GM20431 (cell line): Measurements from ENCODE around the gene LHFPL6.

Experiments used
- in situ Hi-C: fragments of 300-500 bp; cut with MseI, MboI; formaldehyde crosslinking; loops from one replicate; pipeline ENCODE4 v1.15.0; 2020; ENCODE audit warnings: low sequenced_read_pairs; ENCODE audit not compliant: unreplicated experiment

LHFPL6 gene

DNA sequence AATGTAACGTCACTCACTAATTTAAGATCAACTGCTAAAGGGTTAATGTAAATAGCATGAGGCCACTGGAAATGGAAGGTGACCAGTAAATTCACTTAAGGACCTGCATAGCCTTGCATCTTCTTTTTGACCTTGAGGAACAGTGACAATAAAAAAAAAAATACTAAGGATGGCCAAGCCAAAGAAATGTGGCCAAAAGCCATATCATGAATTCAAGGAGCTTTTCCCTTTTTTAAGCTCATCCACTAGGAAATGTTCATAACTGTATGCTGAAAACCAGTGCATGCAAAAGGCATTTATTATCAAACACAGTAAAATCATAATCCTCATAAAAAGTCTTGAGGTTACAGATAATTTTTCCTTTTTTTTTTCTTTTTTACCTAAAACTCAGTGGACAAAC lies 77.5 kb downstream of the LHFPL6 start:
- in situ Hi-C loops: no loop called here

DNA sequence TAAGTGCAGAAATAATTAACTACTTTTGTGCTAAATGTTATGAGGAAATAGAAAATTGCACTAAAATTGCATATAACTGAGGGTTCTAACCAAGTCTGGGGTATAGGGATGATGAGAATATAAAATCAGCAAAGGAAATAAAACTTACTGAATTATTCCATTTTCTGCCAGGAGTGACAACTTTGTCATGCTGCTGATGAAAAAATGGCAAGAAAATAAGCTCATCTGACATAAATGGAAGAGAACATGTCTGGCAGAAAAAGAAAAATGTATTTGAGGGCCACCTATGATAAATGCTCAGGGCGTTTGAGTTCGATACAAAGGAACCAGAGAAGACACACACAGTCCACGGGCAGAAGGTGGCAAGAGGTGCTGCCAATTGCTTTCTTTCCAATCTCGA lies 78.2 kb downstream of the LHFPL6 start:
- in situ Hi-C loops: no loop called here

DNA sequence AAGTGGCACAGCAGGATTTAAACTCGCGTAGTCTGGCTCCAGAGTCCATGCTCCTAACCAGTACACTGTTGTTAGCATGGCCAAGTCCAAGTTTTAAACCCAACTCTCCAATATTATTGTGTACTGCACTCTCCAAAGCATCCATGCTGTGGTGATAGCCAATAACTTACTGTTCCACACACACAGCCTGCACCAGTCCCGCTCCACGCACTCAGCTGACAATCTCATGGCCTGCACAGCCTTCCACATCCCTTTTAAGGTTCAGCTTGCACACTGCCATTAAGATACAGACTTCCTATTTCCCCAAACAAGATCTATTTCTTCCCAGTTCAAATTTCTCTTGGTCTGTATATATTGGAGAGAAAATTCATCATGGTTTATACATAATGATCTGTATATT lies 80.7 kb downstream of the LHFPL6 start:
- in situ Hi-C loops: no loop called here

DNA sequence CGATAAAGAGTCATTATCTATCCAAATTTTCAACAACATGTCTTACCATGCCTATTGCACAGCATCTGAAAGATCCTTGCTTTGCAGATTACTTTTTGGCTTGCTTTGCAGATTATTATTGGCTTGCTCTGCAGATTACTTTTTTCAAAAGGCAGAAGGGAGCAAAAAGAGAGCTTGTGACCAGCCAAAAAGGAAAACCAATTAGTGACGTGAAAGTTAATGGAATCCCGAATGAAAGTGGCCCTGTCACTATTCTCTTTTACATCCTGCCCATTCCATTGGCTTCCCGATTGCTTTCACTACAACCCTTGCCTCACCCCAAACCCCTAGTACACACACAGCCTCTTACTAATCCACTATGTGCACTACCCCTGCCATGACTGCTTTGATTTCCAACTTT lies 81.3 kb downstream of the LHFPL6 start:
- in situ Hi-C loops: no loop called here

DNA sequence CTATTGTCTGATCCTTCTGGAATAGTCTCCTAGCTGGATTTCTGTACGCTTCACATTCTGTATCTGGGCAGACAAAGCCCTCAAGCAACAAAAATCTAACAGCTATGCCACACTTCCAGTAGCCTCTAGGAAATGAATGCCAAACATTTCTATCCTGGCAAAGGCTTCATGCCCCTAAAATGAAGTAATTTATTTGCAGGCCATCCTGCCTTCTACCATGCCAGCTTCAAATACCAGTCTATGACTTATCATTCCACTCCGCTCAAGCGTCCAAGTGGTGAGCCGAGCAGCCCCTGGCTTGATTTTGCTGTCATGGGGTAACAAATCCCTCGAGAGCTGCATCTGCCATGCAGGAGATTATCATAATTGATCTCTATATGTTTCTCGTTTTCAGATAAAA lies 86.9 kb downstream of the LHFPL6 start:
- in situ Hi-C loops: no loop called here

DNA sequence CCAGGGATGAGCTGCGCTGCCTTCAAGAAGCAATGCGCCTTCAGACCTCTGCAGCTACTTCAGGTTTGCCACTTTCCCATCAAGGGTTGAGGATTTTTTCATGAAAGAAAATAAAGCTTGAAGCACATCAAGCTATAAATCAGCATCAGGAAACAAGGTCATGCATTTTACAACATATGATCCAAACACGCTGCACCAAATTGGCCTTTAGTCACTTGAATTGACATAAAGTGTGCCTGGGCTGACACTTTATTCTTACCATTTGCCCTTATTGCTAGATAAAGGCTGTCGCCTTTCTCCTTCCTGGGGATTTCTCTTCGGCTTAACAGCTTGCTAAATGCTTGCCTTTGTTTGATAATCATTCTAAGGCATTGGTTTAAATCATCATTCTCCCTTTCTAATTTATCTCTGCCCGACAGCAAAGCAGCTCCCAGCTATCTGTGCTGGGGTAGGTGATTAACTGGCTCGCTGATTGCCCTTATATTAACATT lies 87.7 kb downstream of the LHFPL6 start:
- in situ Hi-C loops: no loop called here

DNA sequence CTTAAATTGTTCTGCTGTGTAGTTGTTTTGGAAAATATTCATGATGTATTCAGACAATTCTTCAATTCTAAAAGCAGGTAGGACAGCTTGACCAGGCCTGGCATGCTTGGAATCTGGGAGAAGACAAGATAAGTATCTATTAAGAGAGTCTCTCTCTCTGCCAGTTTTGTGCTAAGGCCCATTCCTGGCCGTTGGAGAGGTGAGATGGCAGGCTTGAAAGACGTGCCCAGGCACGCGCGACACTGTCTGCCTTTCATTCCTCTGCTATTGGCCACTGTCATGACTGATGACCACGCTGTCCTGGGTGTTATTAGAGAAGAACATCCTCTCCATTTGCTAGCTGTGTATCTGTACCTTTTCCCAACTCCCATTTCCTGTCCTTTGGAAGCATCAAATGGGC lies 90.3 kb downstream of the LHFPL6 start:
- in situ Hi-C loops: no loop called here

DNA sequence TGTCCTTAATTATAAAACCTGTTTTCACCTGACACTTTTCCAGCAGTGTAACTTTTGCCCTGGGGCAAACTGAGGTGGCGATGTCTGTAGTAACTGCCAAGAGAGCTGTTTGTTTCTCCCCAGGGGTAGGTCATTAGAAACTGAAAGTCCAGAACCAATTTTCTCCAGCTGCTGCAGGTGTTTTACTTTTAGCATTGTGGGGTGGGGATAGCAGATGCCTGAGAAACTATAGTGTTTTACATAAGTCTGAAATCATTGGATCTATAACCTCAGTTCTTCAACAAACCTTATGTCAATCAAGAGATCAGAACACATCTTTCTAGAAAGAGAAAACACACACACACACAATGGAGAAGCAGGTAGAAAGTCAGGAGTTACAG lies 92.7 kb downstream of the LHFPL6 start:
- in situ Hi-C loops: no loop called here

DNA sequence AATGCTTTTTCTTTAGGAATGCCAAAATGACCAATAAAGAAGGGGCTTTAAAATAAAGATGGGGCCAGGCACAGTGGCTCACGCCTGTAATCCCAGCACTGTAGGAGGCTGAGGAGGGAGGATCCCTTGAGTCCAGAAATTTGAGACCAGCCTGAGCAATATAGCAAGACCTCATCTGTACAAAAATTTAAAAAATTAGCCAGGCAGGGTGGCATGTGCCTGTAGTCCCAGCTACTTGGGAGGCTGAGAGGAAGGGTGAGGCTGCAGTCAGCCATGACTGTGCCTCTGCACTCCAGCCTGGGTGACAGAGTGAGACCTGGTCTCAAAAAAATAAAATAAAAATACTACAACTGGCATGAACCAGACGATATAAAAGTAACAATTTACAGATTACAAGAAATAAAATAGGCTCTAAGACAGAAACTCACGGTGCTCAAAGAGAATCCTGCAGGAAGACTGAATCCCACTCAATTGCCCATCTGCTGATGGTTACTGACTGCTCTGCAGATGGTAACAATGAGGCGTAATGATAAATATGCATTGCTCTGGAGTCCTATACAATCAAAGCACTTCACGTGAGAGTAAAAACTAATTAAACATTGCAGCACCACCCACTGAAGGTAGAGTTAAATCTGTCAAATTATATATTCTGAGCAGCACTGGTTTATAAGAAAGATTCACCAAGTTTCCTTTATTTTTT lies 93.2 kb downstream of the LHFPL6 start:
- in situ Hi-C loops: no loop called here

DNA sequence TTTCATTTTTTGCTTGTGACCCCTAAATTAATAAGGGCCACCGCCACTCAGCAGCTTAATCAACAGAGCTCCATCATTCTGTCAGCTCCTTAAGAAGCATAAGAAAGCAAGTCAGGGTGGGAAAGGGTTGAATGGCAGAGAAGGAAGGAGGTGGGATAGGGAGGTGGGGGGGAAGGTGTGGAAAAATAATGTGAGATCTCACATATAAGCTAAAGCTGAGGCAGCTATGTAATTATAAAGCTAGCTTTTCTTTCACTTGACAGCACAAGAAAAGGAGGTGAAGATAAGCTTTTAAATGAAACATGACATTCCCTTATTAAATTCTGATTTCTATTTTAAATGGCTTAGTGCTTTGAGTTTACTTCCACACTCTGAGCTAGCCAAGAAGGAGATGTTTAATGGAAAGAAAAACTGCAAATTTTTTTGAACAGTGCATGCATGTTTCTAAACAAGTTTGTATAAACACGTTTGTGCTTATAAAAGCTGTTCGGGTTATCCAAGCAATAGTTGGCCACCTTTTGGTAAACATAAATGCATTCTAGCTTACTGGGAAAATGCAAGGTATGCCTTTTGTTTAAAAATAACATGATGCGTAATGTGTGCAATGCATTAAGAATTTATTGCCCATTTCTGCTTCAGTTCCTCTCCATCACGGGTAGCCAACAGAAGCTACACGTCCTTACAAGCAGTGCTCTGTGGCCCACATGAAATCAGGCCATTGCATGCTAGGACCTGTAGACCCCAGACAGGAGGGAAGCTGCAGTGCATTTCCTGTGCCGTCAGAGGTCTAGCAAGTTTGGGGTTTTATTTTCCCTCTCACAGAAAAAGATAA lies 96.2 kb downstream of the LHFPL6 start:
- in situ Hi-C loops: no loop called here

DNA sequence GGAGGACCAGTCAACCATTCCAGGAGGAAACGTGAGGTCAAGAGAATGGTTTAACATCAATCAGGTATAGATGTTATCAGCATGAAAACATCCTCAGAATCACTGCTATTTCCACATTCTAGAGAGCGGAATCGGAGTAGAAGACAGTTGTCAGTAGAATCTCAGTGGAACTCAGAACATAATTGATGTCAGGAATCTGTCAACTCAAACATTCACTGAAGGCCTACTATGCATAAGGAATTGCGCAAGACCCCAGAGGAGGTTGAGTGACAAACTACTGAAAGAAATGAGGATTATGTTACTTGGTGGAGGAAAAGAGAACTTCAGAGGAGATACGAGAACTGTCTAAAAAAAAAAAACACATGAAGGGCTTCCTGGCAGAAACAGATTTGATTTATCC lies 97.8 kb downstream of the LHFPL6 start:
- in situ Hi-C loops: no loop called here

DNA sequence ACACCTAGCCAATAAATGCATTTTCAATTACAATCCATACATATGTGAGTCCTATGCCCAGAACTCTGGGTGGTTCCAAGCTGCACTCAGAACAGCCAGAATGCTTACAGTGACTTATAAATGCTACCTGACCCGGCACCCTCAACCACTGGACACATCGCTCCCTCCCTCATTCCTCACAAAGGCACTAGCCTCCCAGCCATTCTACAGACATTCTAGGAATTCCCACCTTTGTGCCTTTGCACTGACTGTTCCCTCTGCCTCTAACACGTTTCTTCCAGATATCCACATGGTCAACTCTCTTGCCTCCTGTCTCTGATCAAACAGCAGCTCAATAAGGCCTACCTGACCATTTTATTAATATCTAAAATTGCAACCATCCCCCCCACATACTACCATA lies 99.9 kb downstream of the LHFPL6 start:
- in situ Hi-C loops: no loop called here

DNA sequence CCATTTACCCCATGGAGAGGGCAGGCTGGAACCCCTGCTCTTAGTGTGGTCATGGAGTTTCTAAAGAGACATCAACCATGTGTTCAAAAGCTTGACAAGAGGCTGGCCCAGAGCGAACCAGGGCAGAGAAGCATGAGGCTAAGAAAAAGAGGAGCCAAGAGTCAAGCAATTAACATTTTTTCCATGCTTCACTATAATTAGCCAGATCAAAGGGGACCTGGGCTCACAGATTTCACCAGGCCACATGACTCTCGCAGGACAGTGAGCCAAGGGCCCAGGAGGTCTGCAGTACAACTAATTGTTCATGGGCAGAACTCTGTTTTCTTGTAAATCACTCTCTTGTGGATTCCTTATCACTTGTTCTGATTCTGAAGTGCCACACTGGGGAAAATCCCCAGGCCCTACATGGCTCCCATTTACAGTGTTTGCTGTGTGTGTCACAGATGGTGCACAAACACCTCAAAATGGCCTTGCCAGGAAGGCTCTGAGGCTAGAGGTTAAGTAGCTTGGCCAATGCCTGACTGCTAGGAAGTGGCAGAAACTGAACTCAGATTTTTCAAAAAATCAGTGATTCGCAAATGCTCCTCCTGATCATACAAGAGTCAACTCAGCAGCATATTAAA lies 101.2 kb downstream of the LHFPL6 start:
- in situ Hi-C loops: no loop called here

DNA sequence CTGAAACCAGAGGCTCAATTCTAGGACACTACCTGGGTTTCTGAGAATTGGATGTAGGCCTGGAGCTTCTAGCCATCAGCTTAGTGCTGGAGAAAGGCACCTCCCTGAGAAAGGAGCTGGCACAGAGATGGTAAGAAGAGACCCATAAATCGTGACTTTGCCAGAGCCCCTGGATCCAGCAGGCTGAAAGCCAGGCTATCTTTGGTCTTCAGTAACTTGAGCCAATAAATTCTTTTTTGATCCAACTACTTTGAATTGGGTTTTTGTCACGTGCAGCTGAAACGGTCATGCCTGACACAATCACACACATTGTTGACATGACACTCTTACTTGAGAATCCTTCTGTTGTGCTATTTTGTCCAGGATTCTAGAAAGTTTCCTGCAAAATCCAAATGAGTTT lies 103.4 kb downstream of the LHFPL6 start:
- in situ Hi-C loops: no loop called here

DNA sequence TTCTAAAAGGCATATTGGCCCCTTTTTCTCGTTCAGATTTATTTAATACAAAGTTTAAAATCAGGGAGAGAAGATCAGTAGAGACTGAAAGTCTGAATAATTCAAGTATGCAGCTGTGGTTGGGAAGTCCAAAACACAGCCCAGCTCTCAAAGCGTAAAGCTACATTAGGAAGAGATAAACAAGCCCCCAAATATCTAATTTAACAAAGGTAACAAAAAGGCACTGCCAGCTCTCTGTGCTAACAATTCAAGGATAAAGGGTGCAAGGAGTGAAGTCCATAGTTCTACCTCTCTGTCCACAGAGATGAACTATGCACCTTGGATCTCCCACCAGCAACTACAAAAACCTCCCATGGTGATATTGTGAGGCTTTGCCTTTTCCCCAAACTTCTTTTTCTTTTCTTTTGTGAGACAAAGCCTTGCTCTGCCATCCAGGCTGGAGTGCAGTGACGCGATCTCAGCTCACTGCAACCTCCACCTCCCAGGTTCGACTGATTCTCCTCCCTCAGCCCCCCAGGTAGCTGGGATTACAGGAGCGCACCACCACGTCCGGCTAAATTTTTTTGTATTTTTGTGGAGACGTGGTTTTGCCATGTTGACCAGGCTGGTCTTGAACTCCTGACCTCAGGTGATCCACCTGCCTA lies 104.4 kb downstream of the LHFPL6 start:
- in situ Hi-C loops: no loop called here

DNA sequence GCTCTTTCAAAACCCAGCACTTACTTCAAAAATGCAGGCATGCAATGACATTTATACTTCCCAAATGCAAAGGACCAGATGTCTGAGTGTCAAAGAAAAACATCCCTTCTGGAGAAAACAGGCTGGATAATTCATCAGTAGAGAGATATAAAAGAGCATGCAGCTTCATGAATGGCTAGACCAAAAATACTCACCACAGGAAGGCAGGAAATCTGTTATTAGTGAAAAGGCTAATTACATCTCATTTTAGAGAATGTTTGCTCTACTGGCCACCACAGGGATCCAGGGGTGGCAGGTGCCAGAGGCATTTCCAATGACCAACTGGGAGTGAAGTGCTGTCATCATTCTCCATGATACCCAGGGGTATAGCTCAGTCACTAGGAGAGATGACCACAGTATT lies 106.5 kb downstream of the LHFPL6 start:
- in situ Hi-C loops: no loop called here

DNA sequence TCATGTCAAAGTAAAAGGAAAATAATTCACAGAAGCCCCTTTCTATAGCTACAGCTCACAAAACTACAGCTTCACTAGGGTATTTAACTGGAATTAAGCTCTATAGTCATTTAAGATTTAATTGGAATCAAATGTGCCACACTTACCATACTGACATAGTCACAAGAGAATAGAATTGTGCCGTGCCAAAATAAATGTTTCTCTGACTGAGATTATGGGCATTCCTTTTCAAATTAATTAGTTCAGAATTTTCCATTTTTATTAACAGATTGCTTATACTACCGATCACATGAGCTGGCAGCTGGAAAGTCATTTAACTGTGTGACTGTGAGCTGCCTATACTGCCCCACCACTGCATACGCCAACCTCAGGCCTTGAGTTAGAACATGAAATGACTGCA lies 108.4 kb downstream of the LHFPL6 start:
- in situ Hi-C loops: no loop called here

DNA sequence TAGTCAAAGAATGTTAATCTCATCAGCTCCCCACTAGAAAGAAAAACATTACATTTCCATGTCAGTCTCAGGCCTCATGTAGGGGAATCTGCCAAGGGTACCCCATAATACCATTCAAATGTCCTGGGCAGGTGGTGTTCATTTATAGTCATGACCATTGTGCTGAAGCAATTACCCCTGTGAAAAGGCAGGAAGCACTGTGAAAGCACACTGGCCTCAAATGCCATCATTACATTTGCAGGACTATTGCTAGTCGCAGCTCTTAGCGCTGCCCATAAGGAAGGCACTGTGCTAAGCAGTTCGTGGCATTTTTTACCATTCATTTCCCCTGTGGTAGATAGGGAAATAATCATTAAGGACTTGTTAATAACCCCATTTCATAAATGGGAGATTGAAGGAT lies 109.0 kb downstream of the LHFPL6 start:
- in situ Hi-C loops: no loop called here

DNA sequence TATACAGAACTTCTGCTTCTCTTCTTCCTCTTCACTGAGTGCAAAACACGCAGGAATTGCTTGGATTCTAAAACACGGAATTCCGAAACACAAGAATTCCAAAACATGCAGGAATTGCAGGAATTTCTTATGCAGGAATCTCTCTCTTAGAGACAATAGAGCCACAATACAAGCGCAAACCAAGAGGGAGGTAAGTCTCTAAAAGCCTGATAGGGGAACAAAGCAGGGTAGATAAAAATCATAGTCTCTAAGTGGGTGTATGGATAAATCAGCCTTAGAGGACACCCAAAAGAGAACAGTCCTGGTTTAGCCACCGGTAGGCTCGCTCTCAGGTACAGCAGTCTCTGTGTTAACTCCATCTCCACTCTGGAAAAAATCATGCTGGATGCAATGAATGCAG lies 112.9 kb downstream of the LHFPL6 start:
- in situ Hi-C loops: no loop called here

DNA sequence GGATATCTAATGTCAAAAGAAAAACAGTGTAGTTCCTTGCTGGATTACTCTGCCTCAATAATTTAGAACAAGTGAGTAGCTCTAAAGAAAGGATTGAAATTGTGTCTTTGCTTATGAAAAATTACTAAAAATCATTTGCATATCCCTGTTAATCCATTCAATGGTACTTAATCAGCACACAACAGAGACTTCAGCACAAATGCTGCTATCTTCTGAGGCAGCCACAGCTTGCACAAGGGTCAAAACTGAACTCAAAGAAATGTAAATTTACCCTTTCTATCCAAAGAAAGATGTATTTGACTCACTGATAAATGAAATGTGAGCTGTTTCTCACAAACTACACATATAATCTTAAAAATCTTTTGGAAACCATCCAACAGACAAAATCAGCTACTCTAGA lies 116.2 kb downstream of the LHFPL6 start:
- in situ Hi-C loops: no loop called here

DNA sequence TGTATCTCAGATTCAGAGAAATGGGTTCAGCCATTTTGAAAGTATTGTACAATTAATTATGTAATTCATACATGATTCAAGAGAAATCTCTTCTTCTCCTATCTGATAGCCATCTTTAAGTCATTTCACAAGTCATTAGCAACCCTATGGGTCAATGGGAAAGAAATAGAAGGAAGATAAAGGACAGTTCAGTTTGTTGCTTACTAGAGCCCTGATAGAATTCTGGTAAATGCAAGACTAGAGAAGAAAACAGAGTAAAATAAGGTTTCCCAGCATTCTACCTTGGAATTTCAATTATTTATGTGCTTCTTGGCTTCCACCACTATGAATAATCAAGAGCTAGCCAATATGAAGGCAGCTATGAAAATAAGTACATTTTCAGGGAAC lies 117.7 kb downstream of the LHFPL6 start:
- in situ Hi-C loops: no loop called here
